Mucosa of descending colon (tissue), 3 donors: ENCODE data around the gene LPAR3. TPM values are rescaled to one million over a fixed set of nuclear protein-coding genes. Genes with fewer than 3 reads are reported as not detected.
A peak's percentile ranks its signal among the peaks of the same experiment; 100 is the strongest.

ENCODE experiments used
- ATAC-seq: fragments of 200-7000 bp; cut with Tn5 transposase; one replicate; pipeline ENCODE4 v1.9.1; 2020; ENCODE audit warnings: mild to moderate bottlenecking, moderate library complexity
- DNase-seq, 3 donors: peaks; one replicate each; pipeline ENCODE4 v3.0.0-alpha.2; 2020
- H3K36me3 ChIP-seq: fragments of 200-600 bp; one replicate; pipeline ENCODE4 v1.8.0; 2021; ENCODE audit warnings: low read depth, mild to moderate bottlenecking
- H3K4me1 ChIP-seq: fragments of 200-600 bp; one replicate; pipeline ENCODE4 v1.8.0; 2021; ENCODE audit warnings: low read depth, mild to moderate bottlenecking
- H3K4me3 ChIP-seq: fragments of 200-600 bp; one replicate; pipeline ENCODE4 v1.8.0; 2021; ENCODE audit warnings: mild to moderate bottlenecking
- H3K9me3 ChIP-seq: fragments of 200-600 bp; one replicate; pipeline ENCODE4 v1.8.0; 2021; ENCODE audit warnings: mild to moderate bottlenecking
- intact Hi-C, 2 donors: fragments of 100-400 bp; cut with DNase I in 1 of 2; cut with micrococcal nuclease in 1 of 2; formaldehyde crosslinking; loops; one replicate each; pipeline versions ENCODE4 v1.11.0 to v1.11.1; 2022; cut with DNase I, micrococcal nuclease
- total RNA-seq, 3 donors: library from RNA; stranded (reverse); fragmentation: NEBNext Ultra II Directional in 2 of 3; extraction: Animal tissue kit (Norgen Biotek cat#: 25700) in 2 of 3; gene quantifications; one replicate each; pipeline versions ENCODE4 v1.2.1 to v1.2.4, GENCODE V29; 2021 to 2023
- TF ChIP-seq, protein P1 (sequence below): fragments of 200-600 bp; IDR thresholded peaks from one replicate; pipeline ENCODE4 v1.8.0; 2022; ENCODE audit warnings: antibody characterized with exemption, mild to moderate bottlenecking
- donor health status: DM: no; HTN: no; CAD: no; lungs with moderate emphysema.
- donor health status: DM: no; HTN: no; CAD: no.
- donor health status: DM: no; HTN: yes; CAD: no.

LPAR3 gene
- total RNA-seq, 3 donors from 2014 or later: 2.5 to 3.5 (median 2.5) TPM

- intact Hi-C loops: no loop called here
- Histone ChIP-seq H3K36me3 (no peaks in the 10 kb centered on the region), H3K9me3 (no peaks in the 10 kb centered on the region), H3K4me3 (no peak overlapping the region), H3K4me1 (no peaks in the 10 kb centered on the region)
- TF ChIP-seq, protein P1, sequence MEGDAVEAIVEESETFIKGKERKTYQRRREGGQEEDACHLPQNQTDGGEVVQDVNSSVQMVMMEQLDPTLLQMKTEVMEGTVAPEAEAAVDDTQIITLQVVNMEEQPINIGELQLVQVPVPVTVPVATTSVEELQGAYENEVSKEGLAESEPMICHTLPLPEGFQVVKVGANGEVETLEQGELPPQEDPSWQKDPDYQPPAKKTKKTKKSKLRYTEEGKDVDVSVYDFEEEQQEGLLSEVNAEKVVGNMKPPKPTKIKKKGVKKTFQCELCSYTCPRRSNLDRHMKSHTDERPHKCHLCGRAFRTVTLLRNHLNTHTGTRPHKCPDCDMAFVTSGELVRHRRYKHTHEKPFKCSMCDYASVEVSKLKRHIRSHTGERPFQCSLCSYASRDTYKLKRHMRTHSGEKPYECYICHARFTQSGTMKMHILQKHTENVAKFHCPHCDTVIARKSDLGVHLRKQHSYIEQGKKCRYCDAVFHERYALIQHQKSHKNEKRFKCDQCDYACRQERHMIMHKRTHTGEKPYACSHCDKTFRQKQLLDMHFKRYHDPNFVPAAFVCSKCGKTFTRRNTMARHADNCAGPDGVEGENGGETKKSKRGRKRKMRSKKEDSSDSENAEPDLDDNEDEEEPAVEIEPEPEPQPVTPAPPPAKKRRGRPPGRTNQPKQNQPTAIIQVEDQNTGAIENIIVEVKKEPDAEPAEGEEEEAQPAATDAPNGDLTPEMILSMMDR: no peak
- ATAC-seq (no peak), DNase-seq (no peak)
Observed at GRCh38 chr1:84872696-84873355, 20.2 kb downstream of the LPAR3 start.

- no peak for ATAC-seq
Observed at GRCh38 chr1:84871181-84871580, 21.8 kb downstream of the LPAR3 start.

GRCh38 chr1:84870591-84870990, 22.4 kb downstream of the LPAR3 start:
- H3K9me3 ChIP-seq: no peaks in the 10 kb centered on the region
- no peaks in the 10 kb centered on the region for H3K36me3 ChIP-seq
- no peak for ATAC-seq
- no peaks in the 10 kb centered on the region for H3K4me1 ChIP-seq
- DNase-seq: no peak
- intact Hi-C loops: no loop called here
- H3K4me3 ChIP-seq: no peak overlapping the region
- TF ChIP-seq, protein P1: no peak

More at GRCh38 chr1:84871181-84871580, 21.8 kb downstream of the LPAR3 start:
- no peaks in the 10 kb centered on the region for H3K36me3 ChIP-seq
- H3K4me1 ChIP-seq: no peaks in the 10 kb centered on the region
- intact Hi-C loops: no loop called here
- H3K4me3 ChIP-seq: no peak overlapping the region
- no peaks in the 10 kb centered on the region for H3K9me3 ChIP-seq
- DNase-seq: no peak
- TF ChIP-seq, protein P1: no peak

GRCh38 chr1:84869720-84870119, 23.3 kb downstream of the LPAR3 start:
- intact Hi-C loops: no loop called here
- ATAC-seq: no peak

GRCh38 chr1:84862810-84863251, 30.2 kb downstream of the LPAR3 start:
- Histone ChIP-seq H3K4me1 (no peaks in the 10 kb centered on the region), H3K36me3 (no peaks in the 10 kb centered on the region), H3K9me3 (no peaks in the 10 kb centered on the region), H3K4me3 (no peak overlapping the region)
- intact Hi-C loops: no loop called here
- ATAC-seq (peak; percentile 52), DNase-seq (no peak)
- TF ChIP-seq, protein P1: no peak

More at GRCh38 chr1:84869720-84870119, 23.3 kb downstream of the LPAR3 start:
- Histone ChIP-seq H3K36me3 (no peaks in the 10 kb centered on the region), H3K4me1 (no peaks in the 10 kb centered on the region), H3K9me3 (no peaks in the 10 kb centered on the region), H3K4me3 (no peak overlapping the region)
- TF ChIP-seq, protein P1: no peak
- DNase-seq: no peak
